RPMI8226 (cell line): ENCODE results near the gene LRP1.

Source experiments
- DNase-seq: peaks from one replicate; pipeline ENCODE4 v3.0.0-alpha.2; 2015

The LRP1 gene

GRCh38 chr12:57094208-57095160 lies 33.8 kb upstream of the LRP1 start:
- no peak for DNase-seq

- DNase-seq = no peak
Measured at GRCh38 chr12:57095440-57095839, 32.8 kb upstream of the LRP1 start.

GRCh38 chr12:57096099-57096572 lies 32.1 kb upstream of the LRP1 start:
- DNase-seq = no peak

GRCh38 chr12:57096748-57097553 lies 31.3 kb upstream of the LRP1 start:
- no peak for DNase-seq

- no peak for DNase-seq
Measured at GRCh38 chr12:57097554-57097835, 30.8 kb upstream of the LRP1 start.

- no peak for DNase-seq
Measured at GRCh38 chr12:57098546-57098945, 29.7 kb upstream of the LRP1 start.

GRCh38 chr12:57099047-57099714 lies 29.1 kb upstream of the LRP1 start:
- no peak for DNase-seq

- DNase-seq = no peak
Measured at GRCh38 chr12:57099766-57100165, 28.5 kb upstream of the LRP1 start.

GRCh38 chr12:57101892-57102695 lies 26.2 kb upstream of the LRP1 start:
- no peak for DNase-seq

- no peak for DNase-seq
Measured at GRCh38 chr12:57103856-57104255, 24.4 kb upstream of the LRP1 start.

GRCh38 chr12:57104292-57104910 lies 23.9 kb upstream of the LRP1 start:
- DNase-seq = no peak

GRCh38 chr12:57105011-57105753 lies 23.1 kb upstream of the LRP1 start:
- no peak for DNase-seq

GRCh38 chr12:57106021-57106708 lies 22.1 kb upstream of the LRP1 start:
- no peak for DNase-seq

- DNase-seq = no peak
Measured at GRCh38 chr12:57107456-57108155, 20.7 kb upstream of the LRP1 start.

- DNase-seq = no peak
Measured at GRCh38 chr12:57109207-57110103, 18.8 kb upstream of the LRP1 start.

- peak; percentile 70 for DNase-seq
Measured at GRCh38 chr12:57110104-57111030, 17.9 kb upstream of the LRP1 start.

GRCh38 chr12:57111031-57111734 lies 17.1 kb upstream of the LRP1 start, which contains the start of gene STAT6:
TSS of gene STAT6 (minus strand) at chr12:57111362. CDS start at chr12:57108278, 3,084 bp downstream.
- peak; percentile 91 for DNase-seq
